Measurements from ENCODE around the gene TGM4.

The TGM4 gene

GRCh38 chr3:44903751-44904150, 29.3 kb downstream of the TGM4 start:
- H2AFZ ChIP-seq (ENCODE audit: low read depth, low read length, severe bottlenecking), result no peak overlapping the region
- no peaks in the 10 kb centered on the region for H3K27me3 ChIP-seq (ENCODE audit: low read length)
- no peaks in the 10 kb centered on the region for H3K79me2 ChIP-seq (ENCODE audit: insufficient read depth, low read length)
- no peak for TF ChIP-seq CTCF (IDR thresholded peaks at IDR 0.05; ENCODE audit: insufficient read depth, low read length, poor library complexity, severe bottlenecking)
- no peak for TF ChIP-seq EZH2phosphoT487 (conservative IDR thresholded peaks at IDR 0.05; ENCODE audit: low read length)
- no peak overlapping the region for H3K9ac ChIP-seq (ENCODE audit: low read length)
- no peaks in the 10 kb centered on the region for H3K36me3 ChIP-seq (ENCODE audit: low read length)
- H3K27ac ChIP-seq (ENCODE audit: low read depth, low read length), result no peak overlapping the region
- H3K9me2 ChIP-seq (replicated peaks; ENCODE audit: insufficient read depth, low read length), result no peaks in the 10 kb centered on the region
- no peak overlapping the region for H3K4me2 ChIP-seq (ENCODE audit: low read depth, low read length, poor library complexity, severe bottlenecking)
- no peaks in the 10 kb centered on the region for H4K20me1 ChIP-seq (ENCODE audit: low read depth, low read length)
- H3K9me3 ChIP-seq (ENCODE audit: insufficient read depth, low read length), result no peaks in the 10 kb centered on the region
- H3K4me3 ChIP-seq (ENCODE audit: insufficient read depth, low read length, poor library complexity, severe bottlenecking), result no peak overlapping the region
- no peaks in the 10 kb centered on the region for H3F3A ChIP-seq (ENCODE audit: insufficient read depth)

GRCh38 chr3:44905446-44906157, 31.2 kb downstream of the TGM4 start:
- Histone ChIP-seq H3K36me3 (ENCODE audit: low read length) (no peaks in the 10 kb centered on the region), H3K9ac (ENCODE audit: low read length) (no peak overlapping the region), H3F3A (ENCODE audit: insufficient read depth) (no peaks in the 10 kb centered on the region), H2AFZ (ENCODE audit: low read depth, low read length, severe bottlenecking) (no peak overlapping the region), H3K4me3 (ENCODE audit: insufficient read depth, low read length, poor library complexity, severe bottlenecking) (no peak overlapping the region), H3K9me3 (ENCODE audit: insufficient read depth, low read length) (no peaks in the 10 kb centered on the region), H3K27ac (ENCODE audit: low read depth, low read length) (no peak overlapping the region), H3K79me2 (ENCODE audit: insufficient read depth, low read length) (no peaks in the 10 kb centered on the region), H3K9me2 (replicated peaks; ENCODE audit: insufficient read depth, low read length) (no peaks in the 10 kb centered on the region), H3K4me2 (ENCODE audit: low read depth, low read length, poor library complexity, severe bottlenecking) (no peak overlapping the region), H4K20me1 (ENCODE audit: low read depth, low read length) (no peaks in the 10 kb centered on the region), H3K27me3 (ENCODE audit: low read length) (no peaks in the 10 kb centered on the region)
- TF ChIP-seq EZH2phosphoT487 (conservative IDR thresholded peaks at IDR 0.05; ENCODE audit: low read length) (no peak), CTCF (IDR thresholded peaks at IDR 0.05; ENCODE audit: insufficient read depth, low read length, poor library complexity, severe bottlenecking) (no peak)

DNA sequence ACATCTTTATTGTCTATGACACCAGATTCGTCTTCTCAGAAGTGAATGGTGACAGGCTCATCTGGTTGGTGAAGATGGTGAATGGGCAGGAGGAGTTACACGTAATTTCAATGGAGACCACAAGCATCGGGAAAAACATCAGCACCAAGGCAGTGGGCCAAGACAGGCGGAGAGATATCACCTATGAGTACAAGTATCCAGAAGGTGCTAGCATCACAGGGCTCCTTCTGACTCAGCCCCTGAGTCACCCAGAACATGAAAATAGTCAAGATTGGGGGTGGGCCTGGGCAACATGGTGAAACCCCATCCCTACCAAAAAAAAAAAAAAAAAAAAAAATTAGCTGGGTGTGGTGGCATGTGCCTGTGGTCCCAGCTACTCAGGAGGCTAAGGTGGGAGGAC, 32.6 kb downstream of the TGM4 start:
- no peak overlapping the region for H3K4me2 ChIP-seq (ENCODE audit: low read depth, low read length, poor library complexity, severe bottlenecking)
- TF ChIP-seq CTCF (IDR thresholded peaks at IDR 0.05; ENCODE audit: insufficient read depth, low read length, poor library complexity, severe bottlenecking) (no peak), EZH2phosphoT487 (conservative IDR thresholded peaks at IDR 0.05; ENCODE audit: low read length) (no peak)
- H3K79me2 ChIP-seq (ENCODE audit: insufficient read depth, low read length), result no peaks in the 10 kb centered on the region
- no peaks in the 10 kb centered on the region for H3K36me3 ChIP-seq (ENCODE audit: low read length)
- H3F3A ChIP-seq (ENCODE audit: insufficient read depth), result no peaks in the 10 kb centered on the region
- H3K4me3 ChIP-seq (ENCODE audit: insufficient read depth, low read length, poor library complexity, severe bottlenecking), result no peak overlapping the region
- no peaks in the 10 kb centered on the region for H4K20me1 ChIP-seq (ENCODE audit: low read depth, low read length)
- H3K27ac ChIP-seq (ENCODE audit: low read depth, low read length), result no peak overlapping the region
- no peak overlapping the region for H2AFZ ChIP-seq (ENCODE audit: low read depth, low read length, severe bottlenecking)
- H3K9me2 ChIP-seq (replicated peaks; ENCODE audit: insufficient read depth, low read length), result no peaks in the 10 kb centered on the region
- H3K9me3 ChIP-seq (ENCODE audit: insufficient read depth, low read length), result no peaks in the 10 kb centered on the region
- H3K9ac ChIP-seq (ENCODE audit: low read length), result no peak overlapping the region
- no peaks in the 10 kb centered on the region for H3K27me3 ChIP-seq (ENCODE audit: low read length)
